B cell (primary cell): ENCODE data around the gene DNAAF1.

Source experiments
- CTCF ChIP-seq: fragments of 200-600 bp; IDR thresholded peaks from one replicate; pipeline ENCODE4 v1.8.0; 2022; ENCODE audit warnings: antibody characterized with exemption, mild to moderate bottlenecking
- EZH2 ChIP-seq: IDR thresholded peaks from 2 replicates; pipeline ENCODE4 v1.6.1; 2012; ENCODE audit warnings: borderline replicate concordance, low read depth, mild to moderate bottlenecking, moderate library complexity, low read length; ENCODE audit not compliant: insufficient read depth, poor library complexity, severe bottlenecking

- TF ChIP-seq CTCF (no peak), EZH2 (no peak)
Measured at GRCh38 chr16:84179612-84180320, 34.7 kb downstream of the DNAAF1 start.
